HL-60 (cell line): ENCODE data around the gene NBEAL2.

Source experiments
- DNase-seq, 2 experiments: peaks; one replicate each; pipeline ENCODE4 v3.0.0-alpha.2; 2010 to 2020; ENCODE audit warnings: low read depth in 1 of 2, low spot score in 1 of 2
- H3K27ac ChIP-seq: fragments of 250-450 bp; sonication (Bioruptor Pico); replicated peaks from 2 replicates; pipeline ENCODE4 v1.5.1; 2020; ENCODE audit warnings: mild to moderate bottlenecking, moderate library complexity
- H3K27me3 ChIP-seq: fragments of 250-450 bp; sonication (Bioruptor Pico); 2 replicates; pipeline ENCODE4 v1.5.1; 2021; ENCODE audit warnings: mild to moderate bottlenecking, moderate library complexity; ENCODE audit not compliant: insufficient read depth, poor library complexity, severe bottlenecking
- H3K4me3 ChIP-seq: replicated peaks from 2 replicates; pipeline ENCODE4 v1.5.1; 2011; ENCODE audit warnings: mild to moderate bottlenecking, control low read depth, low read length; ENCODE audit not compliant: insufficient read depth
- GABPA ChIP-seq: IDR thresholded peaks from 2 replicates; pipeline ENCODE4 v1.6.1; 2012; ENCODE audit warnings: low read depth
- POLR2AphosphoS5 ChIP-seq: IDR thresholded peaks from 2 replicates; pipeline ENCODE4 v1.6.1; 2012; ENCODE audit warnings: low read depth
- SPI1 ChIP-seq: IDR thresholded peaks from 2 replicates; pipeline ENCODE4 v1.6.1; 2012; ENCODE audit warnings: low read depth, mild to moderate bottlenecking, borderline replicate concordance
- TF ChIP-seq, protein P1 (sequence below): IDR thresholded peaks from one replicate; pipeline ENCODE4 v1.5.1; 2011; ENCODE audit warnings: low read length, control low read depth, inconsistent platforms; ENCODE audit not compliant: insufficient read depth
- TF ChIP-seq, protein P2 (sequence below): IDR thresholded peaks from 2 replicates; pipeline ENCODE4 v1.6.1; 2012; ENCODE audit warnings: low read depth; ENCODE audit not compliant: insufficient replicate concordance

The NBEAL2 gene

GRCh38 chr3:47018269-47018611 lies 38.8 kb downstream of the NBEAL2 start:
- Histone ChIP-seq H3K27ac (peak overlapping the region; percentile 65), H3K27me3 (no peaks in the 10 kb centered on the region), H3K4me3 (no peak overlapping the region)
- no peak for DNase-seq
- TF ChIP-seq POLR2AphosphoS5: no peak
- no peak for TF ChIP-seq SPI1

DNA sequence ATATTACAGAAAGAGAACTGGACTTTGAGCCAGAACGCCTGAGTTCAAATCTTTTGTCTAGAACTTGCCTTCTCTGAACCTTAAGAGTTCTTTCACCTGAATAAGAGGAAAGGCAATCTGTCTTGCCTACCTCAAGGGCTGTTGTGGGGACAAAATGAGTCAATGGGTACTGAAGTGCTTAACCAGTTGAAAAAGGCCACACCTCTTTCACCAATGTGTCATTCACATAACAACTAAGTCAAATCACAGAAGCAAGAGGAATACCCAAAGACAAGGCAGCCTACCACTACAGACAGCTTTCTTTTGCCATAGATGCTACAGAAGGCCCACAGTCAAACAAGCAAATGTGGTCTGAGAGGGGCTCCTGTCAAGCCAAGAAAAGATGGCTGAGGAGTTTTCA lies 39.7 kb downstream of the NBEAL2 start:
- DNase-seq: no peak
- H3K27ac ChIP-seq: peak overlapping the region; percentile 21; the same call in 1 of the 2 replicates
- TF ChIP-seq, protein P1, sequence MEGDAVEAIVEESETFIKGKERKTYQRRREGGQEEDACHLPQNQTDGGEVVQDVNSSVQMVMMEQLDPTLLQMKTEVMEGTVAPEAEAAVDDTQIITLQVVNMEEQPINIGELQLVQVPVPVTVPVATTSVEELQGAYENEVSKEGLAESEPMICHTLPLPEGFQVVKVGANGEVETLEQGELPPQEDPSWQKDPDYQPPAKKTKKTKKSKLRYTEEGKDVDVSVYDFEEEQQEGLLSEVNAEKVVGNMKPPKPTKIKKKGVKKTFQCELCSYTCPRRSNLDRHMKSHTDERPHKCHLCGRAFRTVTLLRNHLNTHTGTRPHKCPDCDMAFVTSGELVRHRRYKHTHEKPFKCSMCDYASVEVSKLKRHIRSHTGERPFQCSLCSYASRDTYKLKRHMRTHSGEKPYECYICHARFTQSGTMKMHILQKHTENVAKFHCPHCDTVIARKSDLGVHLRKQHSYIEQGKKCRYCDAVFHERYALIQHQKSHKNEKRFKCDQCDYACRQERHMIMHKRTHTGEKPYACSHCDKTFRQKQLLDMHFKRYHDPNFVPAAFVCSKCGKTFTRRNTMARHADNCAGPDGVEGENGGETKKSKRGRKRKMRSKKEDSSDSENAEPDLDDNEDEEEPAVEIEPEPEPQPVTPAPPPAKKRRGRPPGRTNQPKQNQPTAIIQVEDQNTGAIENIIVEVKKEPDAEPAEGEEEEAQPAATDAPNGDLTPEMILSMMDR: no peak
- no peak for TF ChIP-seq SPI1
- no peak for TF ChIP-seq GABPA
- TF ChIP-seq, protein P2, sequence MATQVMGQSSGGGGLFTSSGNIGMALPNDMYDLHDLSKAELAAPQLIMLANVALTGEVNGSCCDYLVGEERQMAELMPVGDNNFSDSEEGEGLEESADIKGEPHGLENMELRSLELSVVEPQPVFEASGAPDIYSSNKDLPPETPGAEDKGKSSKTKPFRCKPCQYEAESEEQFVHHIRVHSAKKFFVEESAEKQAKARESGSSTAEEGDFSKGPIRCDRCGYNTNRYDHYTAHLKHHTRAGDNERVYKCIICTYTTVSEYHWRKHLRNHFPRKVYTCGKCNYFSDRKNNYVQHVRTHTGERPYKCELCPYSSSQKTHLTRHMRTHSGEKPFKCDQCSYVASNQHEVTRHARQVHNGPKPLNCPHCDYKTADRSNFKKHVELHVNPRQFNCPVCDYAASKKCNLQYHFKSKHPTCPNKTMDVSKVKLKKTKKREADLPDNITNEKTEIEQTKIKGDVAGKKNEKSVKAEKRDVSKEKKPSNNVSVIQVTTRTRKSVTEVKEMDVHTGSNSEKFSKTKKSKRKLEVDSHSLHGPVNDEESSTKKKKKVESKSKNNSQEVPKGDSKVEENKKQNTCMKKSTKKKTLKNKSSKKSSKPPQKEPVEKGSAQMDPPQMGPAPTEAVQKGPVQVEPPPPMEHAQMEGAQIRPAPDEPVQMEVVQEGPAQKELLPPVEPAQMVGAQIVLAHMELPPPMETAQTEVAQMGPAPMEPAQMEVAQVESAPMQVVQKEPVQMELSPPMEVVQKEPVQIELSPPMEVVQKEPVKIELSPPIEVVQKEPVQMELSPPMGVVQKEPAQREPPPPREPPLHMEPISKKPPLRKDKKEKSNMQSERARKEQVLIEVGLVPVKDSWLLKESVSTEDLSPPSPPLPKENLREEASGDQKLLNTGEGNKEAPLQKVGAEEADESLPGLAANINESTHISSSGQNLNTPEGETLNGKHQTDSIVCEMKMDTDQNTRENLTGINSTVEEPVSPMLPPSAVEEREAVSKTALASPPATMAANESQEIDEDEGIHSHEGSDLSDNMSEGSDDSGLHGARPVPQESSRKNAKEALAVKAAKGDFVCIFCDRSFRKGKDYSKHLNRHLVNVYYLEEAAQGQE: no peak
- TF ChIP-seq POLR2AphosphoS5: no peak
- H3K27me3 ChIP-seq: no peaks in the 10 kb centered on the region
- H3K4me3 ChIP-seq: no peak overlapping the region

- no peaks in the 10 kb centered on the region for H3K27me3 ChIP-seq
- DNase-seq: no peak
- H3K27ac ChIP-seq: no peak overlapping the region
- TF ChIP-seq, protein P1: no peak
- TF ChIP-seq POLR2AphosphoS5 (no peak), SPI1 (no peak), GABPA (no peak)
- TF ChIP-seq, protein P2: no peak
- H3K4me3 ChIP-seq: no peak overlapping the region
These were observed 40.8 kb downstream of the NBEAL2 start for GRCh38 chr3:47020311-47020710.

DNA sequence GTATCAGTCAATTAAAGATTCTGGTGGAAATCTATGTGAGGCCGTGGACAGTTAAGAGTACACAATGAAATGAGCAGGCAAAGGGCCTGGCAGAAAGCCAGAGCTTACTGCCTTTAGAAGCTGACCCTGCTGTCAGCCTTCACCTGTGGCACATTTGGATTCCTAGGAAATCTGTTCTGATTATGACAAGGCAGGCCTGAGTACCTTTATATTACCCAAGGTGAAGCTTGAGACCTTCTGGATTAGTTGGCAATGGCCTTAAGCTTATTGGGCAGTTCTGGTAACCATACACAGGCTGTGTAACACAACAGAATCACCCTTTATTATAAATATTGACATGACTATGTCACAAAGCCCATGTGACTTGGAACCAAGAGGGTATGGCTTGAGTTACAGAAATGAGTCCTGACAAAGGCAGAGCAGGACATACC lies 43.2 kb downstream of the NBEAL2 start:
- no peak overlapping the region for H3K27ac ChIP-seq
- no peak for DNase-seq
- no peaks in the 10 kb centered on the region for H3K27me3 ChIP-seq
- H3K4me3 ChIP-seq: no peak overlapping the region
- no peak for TF ChIP-seq POLR2AphosphoS5
- TF ChIP-seq SPI1: no peak
- TF ChIP-seq GABPA: no peak
- TF ChIP-seq, protein P2: no peak
- TF ChIP-seq, protein P1: no peak
